Heart right ventricle (tissue), 16 donors: Measurements from ENCODE around the gene PPP1R15A. TPM values are rescaled to one million over a fixed set of nuclear protein-coding genes. Genes with fewer than 3 reads are reported as not detected.

ENCODE experiments used
- ATAC-seq, 8 donors: fragments of 200-7000 bp; cut with Tn5 transposase; one replicate each; pipeline ENCODE4 v1.9.1; 2020; ENCODE audit warnings: mild to moderate bottlenecking in 8 of 8, moderate library complexity in 8 of 8, moderate number of reproducible peaks in 1 of 8
- DNase-seq, 2 donors: peaks; one replicate each; pipeline ENCODE4 v3.0.0-alpha.2; 2020
- H3K27ac ChIP-seq, 10 donors: fragments of 200-600 bp; sonication (generic) in 2 of 10; one replicate each; pipeline versions ENCODE4 v1.5.0 to v1.8.0; 2020 to 2022; ENCODE audit warnings: mild to moderate bottlenecking in 3 of 10
- H3K27me3 ChIP-seq, 7 donors: fragments of 200-600 bp; one replicate each; pipeline ENCODE4 v1.8.0; 2021 to 2022; ENCODE audit warnings: mild to moderate bottlenecking in 2 of 7
- H3K36me3 ChIP-seq, 9 donors: fragments of 200-600 bp; sonication (generic) in 1 of 9; one replicate each; pipeline versions ENCODE4 v1.5.0 to v1.8.0; 2020 to 2022; ENCODE audit warnings: mild to moderate bottlenecking in 2 of 9
- H3K4me1 ChIP-seq, 9 donors: fragments of 200-600 bp; sonication (generic) in 1 of 9; one replicate each; pipeline versions ENCODE4 v1.5.0 to v1.8.0; 2020 to 2022; ENCODE audit warnings: mild to moderate bottlenecking in 4 of 9
- H3K4me3 ChIP-seq, 10 donors: fragments of 200-600 bp; sonication (generic) in 2 of 10; one replicate each; pipeline versions ENCODE4 v1.5.0 to v1.8.0; 2020 to 2022; ENCODE audit warnings: mild to moderate bottlenecking in 7 of 10, moderate library complexity in 2 of 10
- H3K9me3 ChIP-seq, 11 donors: fragments of 200-600 bp in 10 of 11; sonication (generic) in 2 of 11; one replicate each; pipeline versions ENCODE4 v1.5.0 to v1.8.0; 2013 to 2022; ENCODE audit warnings: mild to moderate bottlenecking in 2 of 11, control low read depth in 1 of 11, moderate library complexity in 1 of 11
- CTCF ChIP-seq, 9 donors: fragments of 200-600 bp; sonication (generic) in 2 of 9; IDR thresholded peaks; one replicate each; pipeline versions ENCODE4 v1.5.0 to v1.8.0; 2021 to 2022; ENCODE audit warnings: antibody characterized with exemption in 9 of 9, mild to moderate bottlenecking in 5 of 9, moderate library complexity in 1 of 9
- WGBS, 2 donors: extraction: QIAGEN DNeasy Blood & Tissue Kit; methylation state at CpG; one replicate each; pipeline ENCODE4 v1.1.7; 2013; ENCODE audit warnings: inconsistent platforms in 1 of 2; 5-methylcytosine and 5-hydroxymethylcytosine counted together
- intact Hi-C, 10 donors: fragments of 100-400 bp; cut with DNase I; formaldehyde crosslinking; loops; one replicate each; pipeline versions ENCODE4 v1.11.1 to v1.14.2; 2022
- polyA plus RNA-seq, 2 donors: library from polyadenylated mRNA; stranded (reverse); fragments of 200-250 nt; gene quantifications; one replicate each; pipeline ENCODE4 v1.2.3, GENCODE V29; 2013
- total RNA-seq, 10 donors: library from RNA; stranded (reverse); fragmentation: NEBNext Ultra II Directional in 3 of 10; extraction: Animal tissue kit (Norgen Biotek cat#: 25700) in 3 of 10; gene quantifications; one replicate each; pipeline versions ENCODE4 v1.2.1 to v1.2.4, GENCODE V29; 2021 to 2023
- donor health status: Arrhythmogenic right ventricular cardiomyopathy.
- donor health status: ischemic (EF 13 %, LVEDD 7.1; RV severe dilation, severe dysfunction).
- donor health status: healthy with polysubstance abuse.
- donor health status: DM: no; HTN: yes; CAD: no.
- donor health status: DM: no; HTN: no; CAD: no.
- donor health status: ischemic (EF 25% LVEDD 6.9; RV normal size, moderate dysfunction).
- donor health status: ischemic (EF 25% LVEDD 5.7; RV mildly dilated, moderate dysfunction).
- donor health status: healthy.
- donor health status: DM: yes; HTN: yes; CAD: no.
- donor health status: Ischemic cardiomyopathy.
- donor health status: ischemic (EF 35%, LVEDD 5.7; RV mildly dilated, moderate dysfunction).
- donor health status: nonischemic (EF 11% LVEDD 7.7; RV severe dilation, severe dysfunction).
- donor health status: DM: yes; HTN: yes; CAD: no.
- donor health status: PGD.
- donor health status: ischemic (EF 29% LVEDD 5.4; RV normal size, mild dysfunction).
- donor health status: nonischemic (EF 23%, LVEDD 6.1; RV moderate dilation, normal function).

The PPP1R15A gene
- total and polyA plus RNA-seq, 12 donors, result 55.4 to 192 (median 73.7) TPM

- intact Hi-C loops, result no loop called here
- Histone ChIP-seq H3K27me3 (no peaks in the 10 kb centered on the region), H3K27ac (no peak overlapping the region), H3K9me3 (no peaks in the 10 kb centered on the region), H3K4me1 (peaks cover 0 to 6% (median 0%) of the 10 kb centered on the region in 9 donors), H3K36me3 (peaks cover 0 to 27% (median 0%) of the 10 kb centered on the region in 9 donors), H3K4me3 (no peak overlapping the region)
- ATAC-seq (peak in 1 of 8 donors; percentile 15), DNase-seq (no peak)
- 91 to 95% methylated on average over 4 of the region's 4 CpGs for WGBS, 2 donors
- TF ChIP-seq CTCF (IDR thresholded peaks at IDR 0.05), result no peak
Observed at GRCh38 chr19:48852292-48852691, 19.9 kb upstream of the PPP1R15A start.

- peak in 2 of 8 donors; percentile 20 to 53 for ATAC-seq
- 90 to 94% methylated on average over 8 of the region's 8 CpGs for WGBS, 2 donors
- TF ChIP-seq CTCF (IDR thresholded peaks at IDR 0.05), result no peak
Observed at GRCh38 chr19:48853483-48853882, 18.7 kb upstream of the PPP1R15A start.

GRCh38 chr19:48854103-48854502, 18.1 kb upstream of the PPP1R15A start:
- ATAC-seq (no peak), DNase-seq (no peak)
- H3K27ac ChIP-seq, result no peak overlapping the region
- no peak for TF ChIP-seq CTCF (IDR thresholded peaks at IDR 0.05)
- WGBS, 2 donors, result 84 to 88% methylated on average over 7 of the region's 7 CpGs
- peaks cover 0 to 12% (median 0%) of the 10 kb centered on the region in 9 donors for H3K4me1 ChIP-seq
- intact Hi-C loops, result no loop called here
- H3K36me3 ChIP-seq, result peaks cover 0 to 19% (median 0%) of the 10 kb centered on the region in 9 donors
- H3K27me3 ChIP-seq, result no peaks in the 10 kb centered on the region
- no peaks in the 10 kb centered on the region for H3K9me3 ChIP-seq
- no peak overlapping the region for H3K4me3 ChIP-seq

More at GRCh38 chr19:48853483-48853882, 18.7 kb upstream of the PPP1R15A start:
- no peak for DNase-seq
- no peaks in the 10 kb centered on the region for H3K9me3 ChIP-seq
- intact Hi-C loops, result no loop called here
- H3K27me3 ChIP-seq, result no peaks in the 10 kb centered on the region
- H3K27ac ChIP-seq, result no peak overlapping the region
- H3K4me1 ChIP-seq, result peaks cover 0 to 12% (median 0%) of the 10 kb centered on the region in 9 donors
- peaks cover 0 to 19% (median 0%) of the 10 kb centered on the region in 9 donors for H3K36me3 ChIP-seq
- no peak overlapping the region for H3K4me3 ChIP-seq

GRCh38 chr19:48856921-48857320, 15.3 kb upstream of the PPP1R15A start:
- WGBS, 2 donors, result 95% methylated on average over 6 of the region's 6 CpGs
- intact Hi-C loops, result no loop called here
- DNase-seq (no peak), ATAC-seq (no peak)
- H3K27ac ChIP-seq, result no peak overlapping the region
- no peak for TF ChIP-seq CTCF (IDR thresholded peaks at IDR 0.05)
- peaks cover 0 to 12% (median 0%) of the 10 kb centered on the region in 9 donors for H3K4me1 ChIP-seq
- H3K36me3 ChIP-seq, result peaks cover 0 to 27% (median 0%) of the 10 kb centered on the region in 9 donors
- no peaks in the 10 kb centered on the region for H3K9me3 ChIP-seq
- no peak overlapping the region for H3K4me3 ChIP-seq
- H3K27me3 ChIP-seq, result no peaks in the 10 kb centered on the region
